Caco-2 (cell line): Measurements from ENCODE around the gene ANKRD16. TPM values are rescaled to one million over a fixed set of nuclear protein-coding genes. Genes with fewer than 3 reads are reported as not detected.

Experiments used
- BruUV-seq: library from RNA; stranded (reverse); fragments of 400-500 nt; replicated peaks from 2 replicates; lab custom pipeline; 2021; lab: Mats Ljungman, UMichigan
- CTCF ChIA-PET: fragments of 300-600 bp; sonication (Branson Sonifier 250); formaldehyde crosslinking; loops from one replicate; lab custom pipeline; 2022; ENCODE audit warnings: antibody characterized with exemption; lab: Charles Lee
- POLR2A ChIA-PET: fragments of 300-600 bp; sonication (Branson Sonifier 250); formaldehyde crosslinking; loops from one replicate; lab custom pipeline; 2022; ENCODE audit warnings: antibody characterized with exemption; lab: Charles Lee
- DNase-seq, 2 experiments: peaks; one replicate each; pipeline versions ENCODE4 v3.0.0 to v3.0.0-alpha.2; 2020 to 2022
- H3K27me3 ChIP-seq: replicated peaks from 2 replicates; pipeline ENCODE4 v1.6.0; 2011; ENCODE audit warnings: low read length; ENCODE audit not compliant: control insufficient read depth, insufficient read depth
- H3K36me3 ChIP-seq: 2 replicates; pipeline ENCODE4 v1.5.1; 2011; ENCODE audit warnings: low read length; ENCODE audit not compliant: control insufficient read depth, insufficient read depth
- H3K4me1 ChIP-seq: fragments of 250-450 bp; sonication (Bioruptor Pico); 2 replicates; pipeline ENCODE4 v1.5.1; 2020; ENCODE audit warnings: mild to moderate bottlenecking
- H3K4me3 ChIP-seq: 2 replicates; pipeline ENCODE4 v1.5.1; 2011; ENCODE audit warnings: low read depth, mild to moderate bottlenecking, control low read depth, low read length
- H3K9me3 ChIP-seq: fragments of 250-450 bp; sonication (Bioruptor Pico); 2 replicates; pipeline ENCODE4 v1.5.1; 2020; ENCODE audit warnings: mild to moderate bottlenecking, moderate library complexity
- H3K27ac Mint-ChIP-seq: one replicate; pipeline ENCODE4 v1.8.0; 2022; ENCODE audit warnings: mixed read lengths; ENCODE audit not compliant: unreplicated experiment
- H3K27me3 Mint-ChIP-seq: one replicate; pipeline ENCODE4 v1.8.0; 2022; ENCODE audit warnings: mixed read lengths; ENCODE audit not compliant: insufficient read depth, unreplicated experiment
- H3K36me3 Mint-ChIP-seq: one replicate; pipeline ENCODE4 v1.8.0; 2022; ENCODE audit warnings: mild to moderate bottlenecking, mixed read lengths; ENCODE audit not compliant: insufficient read depth, unreplicated experiment
- H3K4me1 Mint-ChIP-seq: one replicate; pipeline ENCODE4 v1.8.0; 2022; ENCODE audit warnings: low read depth, mixed read lengths; ENCODE audit not compliant: unreplicated experiment
- H3K4me3 Mint-ChIP-seq: one replicate; pipeline ENCODE4 v1.8.0; 2022; ENCODE audit warnings: mild to moderate bottlenecking, moderate library complexity, mixed read lengths; ENCODE audit not compliant: unreplicated experiment
- H3K9me3 Mint-ChIP-seq: one replicate; pipeline ENCODE4 v1.8.0; 2022; ENCODE audit warnings: mixed read lengths; ENCODE audit not compliant: unreplicated experiment
- CTCF ChIP-seq, 2 experiments: fragments of 200-600 bp in 1 of 2; IDR thresholded peaks; 1 replicate in 1 of 2; 2 replicates in 1 of 2; pipeline versions ENCODE4 v1.5.1 to v1.8.0; 2011 to 2022; ENCODE audit warnings: antibody characterized with exemption in 1 of 2, control low read depth in 1 of 2, inconsistent platforms in 1 of 2, low read depth in 1 of 2, low read length in 1 of 2, mild to moderate bottlenecking in 1 of 2, moderate library complexity in 1 of 2; ENCODE audit not compliant: insufficient read depth in 1 of 2, severe bottlenecking in 1 of 2, unreplicated experiment in 1 of 2
- intact Hi-C: fragments of 100-400 bp; cut with micrococcal nuclease; formaldehyde crosslinking; loops from one replicate; pipeline ENCODE4 v1.10.0; 2022; ENCODE audit not compliant: unreplicated experiment
- total RNA-seq: library from RNA; stranded (reverse); gene quantifications from 2 replicates; pipeline ENCODE4 v1.2.3, GENCODE V29; 2022

ANKRD16 gene
- total RNA-seq, 1 experiment from 2014 or later = 20.2 TPM

- ChIA-PET POLR2A (no interaction called here), CTCF (no interaction called here)
- peaks cover 5% of the 10 kb centered on the region for H3K36me3 Mint-ChIP-seq
- peak overlapping the region; percentile 39 for H3K27ac Mint-ChIP-seq
- no peak for TF ChIP-seq CTCF (IDR thresholded peaks at IDR 0.05; ENCODE audit: insufficient read depth in 1 of 2, low read depth in 1 of 2, low read length in 1 of 2, severe bottlenecking in 1 of 2, unreplicated experiment in 1 of 2)
- no peak for DNase-seq
- BruUV-seq = no TSS peak
- no peak overlapping the region for H3K4me3 Mint-ChIP-seq
- Histone ChIP-seq H3K4me1 (peaks cover 8% of the 10 kb centered on the region), H3K4me3 (no peak overlapping the region), H3K36me3 (no peaks in the 10 kb centered on the region), H3K27me3 (no peaks in the 10 kb centered on the region), H3K9me3 (no peaks in the 10 kb centered on the region)
- peaks cover 13% of the 10 kb centered on the region for H3K4me1 Mint-ChIP-seq
- H3K9me3 Mint-ChIP-seq = no peaks in the 10 kb centered on the region
- intact Hi-C loops = no loop called here
- H3K27me3 Mint-ChIP-seq = no peaks in the 10 kb centered on the region
Observed at GRCh38 chr10:5830629-5831445, 58.9 kb downstream of the ANKRD16 start.

GRCh38 chr10:5829267-5829666, 60.4 kb downstream of the ANKRD16 start:
- peaks cover 8% of the 10 kb centered on the region for H3K4me1 ChIP-seq
- no peak for TF ChIP-seq CTCF (IDR thresholded peaks at IDR 0.05; ENCODE audit: insufficient read depth in 1 of 2, low read depth in 1 of 2, low read length in 1 of 2, severe bottlenecking in 1 of 2, unreplicated experiment in 1 of 2)
- no TSS peak for BruUV-seq

GRCh38 chr10:5828725-5829124, 61.0 kb downstream of the ANKRD16 start:
- H3K27me3 Mint-ChIP-seq = no peaks in the 10 kb centered on the region
- H3K4me3 Mint-ChIP-seq = no peak overlapping the region
- H3K9me3 ChIP-seq = no peaks in the 10 kb centered on the region
- TF ChIP-seq CTCF (IDR thresholded peaks at IDR 0.05; ENCODE audit: insufficient read depth in 1 of 2, low read depth in 1 of 2, low read length in 1 of 2, severe bottlenecking in 1 of 2, unreplicated experiment in 1 of 2) = no peak
- H3K9me3 Mint-ChIP-seq = no peaks in the 10 kb centered on the region
- POLR2A ChIA-PET = interaction anchor here (0.8 kb wide), 1 partner anchor 61 kb away, joined by 5 read pairs; the partner anchor contains the start of genes ANKRD16 and FBH1
- peaks cover 7% of the 10 kb centered on the region for H3K4me1 ChIP-seq
- H3K36me3 ChIP-seq = no peaks in the 10 kb centered on the region
- H3K4me3 ChIP-seq = no peak overlapping the region
- peaks cover 13% of the 10 kb centered on the region for H3K4me1 Mint-ChIP-seq
- H3K36me3 Mint-ChIP-seq = peaks cover 5% of the 10 kb centered on the region
- BruUV-seq = no TSS peak
- CTCF ChIA-PET = no interaction called here
- peak in 1 of 2 experiments; percentile 17 for DNase-seq
- H3K27me3 ChIP-seq = no peaks in the 10 kb centered on the region
- intact Hi-C loops = no loop called here
- no peak overlapping the region for H3K27ac Mint-ChIP-seq

More at GRCh38 chr10:5829267-5829666, 60.4 kb downstream of the ANKRD16 start:
- Mint-ChIP-seq H3K27me3 (no peaks in the 10 kb centered on the region), H3K27ac (no peak overlapping the region), H3K4me1 (peaks cover 13% of the 10 kb centered on the region), H3K4me3 (no peak overlapping the region), H3K9me3 (no peaks in the 10 kb centered on the region), H3K36me3 (peaks cover 5% of the 10 kb centered on the region)
- Histone ChIP-seq H3K27me3 (no peaks in the 10 kb centered on the region), H3K9me3 (no peaks in the 10 kb centered on the region), H3K36me3 (no peaks in the 10 kb centered on the region), H3K4me3 (no peak overlapping the region)
- CTCF ChIA-PET = no interaction called here
- DNase-seq = no peak
- intact Hi-C loops = no loop called here
- POLR2A ChIA-PET = interaction anchor here (0.6 to 0.8 kb wide), 2 partner anchors 24 to 61 kb away, joined by 3 to 5 read pairs; partner anchors contain the start of genes ANKRD16 and FBH1
